IMR-90 (cell line): ENCODE results near the gene LRCOL1. TPM values are rescaled to one million over a fixed set of nuclear protein-coding genes. Genes with fewer than 3 reads are reported as not detected.
A peak's percentile ranks its signal among the peaks of the same experiment; 100 is the strongest.

Experiments
- ATAC-seq: fragments of 200-7000 bp; cut with Tn5 transposase; 2 replicates; pipeline ENCODE4 v1.9.1; 2020; ENCODE audit warnings: low read depth, mild to moderate bottlenecking, moderate library complexity
- BruUV-seq: library from RNA; stranded (reverse); fragments of 400-500 nt; replicated peaks from 2 replicates; lab custom pipeline; 2021; lab: Mats Ljungman, UMichigan
- CTCF ChIA-PET: fragments of 300-600 bp; formaldehyde crosslinking; extraction: SDS; loops from one replicate; lab custom pipeline; 2021; ENCODE audit warnings: antibody characterized with exemption; lab: Yijun Ruan, JAX
- POLR2A ChIA-PET: fragments of 300-600 bp; sonication (Branson Sonifier 250); formaldehyde crosslinking; loops from one replicate; lab custom pipeline; 2022; ENCODE audit warnings: antibody characterized with exemption; ENCODE audit not compliant: unreplicated experiment; lab: Charles Lee
- DNase-seq: peaks from one replicate; pipeline ENCODE4 v3.0.0; 2013
- H2AFZ ChIP-seq: replicated peaks from 2 replicates; pipeline ENCODE3; 2013; ENCODE audit warnings: low read length, mild to moderate bottlenecking; ENCODE audit not compliant: poor library complexity
- H2AK5ac ChIP-seq: 2 replicates; pipeline ENCODE4 v1.6.1; 2013; ENCODE audit warnings: low read depth, low read length, inconsistent platforms
- H2AK9ac ChIP-seq: replicated peaks from 2 replicates; pipeline ENCODE3; 2013; ENCODE audit warnings: mild to moderate bottlenecking, low read depth, low read length, moderate library complexity; ENCODE audit not compliant: poor library complexity
- H2BK120ac ChIP-seq: 2 replicates; pipeline ENCODE4 v1.6.1; 2013; ENCODE audit warnings: low read depth, low read length, inconsistent platforms
- H2BK15ac ChIP-seq: 3 replicates; pipeline ENCODE4 v1.6.1; 2013; ENCODE audit warnings: low read depth, low read length, inconsistent platforms
- H2BK20ac ChIP-seq: 2 replicates; pipeline ENCODE4 v1.6.1; 2013; ENCODE audit warnings: low read depth, mild to moderate bottlenecking, inconsistent platforms, low read length, moderate library complexity
- H2BK5ac ChIP-seq: 2 replicates; pipeline ENCODE4 v1.6.1; 2013; ENCODE audit warnings: mild to moderate bottlenecking, low read depth, low read length, inconsistent platforms; ENCODE audit not compliant: poor library complexity, severe bottlenecking
- H3K14ac ChIP-seq: replicated peaks from 2 replicates; pipeline ENCODE4 v1.6.1; 2013; ENCODE audit warnings: low read depth, low read length, inconsistent platforms
- H3K18ac ChIP-seq: 2 replicates; pipeline ENCODE4 v1.6.1; 2013; ENCODE audit warnings: low read depth, low read length, control low read depth
- H3K23ac ChIP-seq: 2 replicates; pipeline ENCODE4 v1.6.1; 2013; ENCODE audit warnings: low read depth, low read length, inconsistent platforms
- H3K27ac ChIP-seq: 2 replicates; pipeline ENCODE4 v1.5.1; 2013; ENCODE audit warnings: mild to moderate bottlenecking, control low read depth, low read length; ENCODE audit not compliant: insufficient read depth
- H3K27me3 ChIP-seq: 2 replicates; pipeline ENCODE4 v1.6.1; 2013; ENCODE audit warnings: low read length; ENCODE audit not compliant: control insufficient read depth, insufficient read depth
- H3K36me3 ChIP-seq: 2 replicates; pipeline ENCODE4 v1.6.1; 2013; ENCODE audit warnings: low read length, mixed read lengths; ENCODE audit not compliant: control insufficient read depth, insufficient read depth
- H3K4ac ChIP-seq: 2 replicates; pipeline ENCODE4 v1.6.1; 2013; ENCODE audit warnings: low read depth, low read length, inconsistent platforms
- H3K4me1 ChIP-seq: 2 replicates; pipeline ENCODE4 v1.6.1; 2013; ENCODE audit warnings: low read length, mixed read lengths; ENCODE audit not compliant: control insufficient read depth, insufficient read depth
- H3K4me2 ChIP-seq: 2 replicates; pipeline ENCODE4 v1.6.1; 2013; ENCODE audit warnings: low read depth, mild to moderate bottlenecking, control low read depth, low read length, moderate library complexity
- H3K4me3 ChIP-seq: 2 replicates; pipeline ENCODE4 v1.5.1; 2013; ENCODE audit warnings: low read depth, mild to moderate bottlenecking, control low read depth, low read length, moderate library complexity; ENCODE audit not compliant: insufficient read depth
- H3K56ac ChIP-seq: 2 replicates; pipeline ENCODE4 v1.6.1; 2013; ENCODE audit warnings: low read length, inconsistent platforms; ENCODE audit not compliant: insufficient read depth; ENCODE audit errors: extremely low read depth
- H3K79me1 ChIP-seq, 2 experiments: 2 replicates each; pipeline ENCODE4 v1.6.1; 2013; ENCODE audit warnings: low read length in 2 of 2, inconsistent platforms in 1 of 2, low read depth in 1 of 2
- H3K9ac ChIP-seq: 2 replicates; pipeline ENCODE4 v1.6.1; 2013; ENCODE audit warnings: low read depth, low read length, control low read depth
- H3K9me1 ChIP-seq: 2 replicates; pipeline ENCODE4 v1.6.1; 2013; ENCODE audit warnings: low read length, inconsistent platforms; ENCODE audit not compliant: insufficient read depth
- H3K9me3 ChIP-seq: 2 replicates; pipeline ENCODE4 v1.6.1; 2013; ENCODE audit warnings: low read length; ENCODE audit not compliant: control insufficient read depth, insufficient read depth
- H4K20me1 ChIP-seq: 2 replicates; pipeline ENCODE4 v1.6.1; 2013; ENCODE audit warnings: low read length, inconsistent platforms; ENCODE audit not compliant: insufficient read depth
- H4K5ac ChIP-seq: 2 replicates; pipeline ENCODE4 v1.6.1; 2013; ENCODE audit warnings: mild to moderate bottlenecking, low read depth, low read length, control low read depth
- H4K8ac ChIP-seq, 2 experiments: 2 replicates each; pipeline ENCODE4 v1.6.1; 2013; ENCODE audit warnings: low read depth in 2 of 2, low read length in 2 of 2, control low read depth in 1 of 2, inconsistent platforms in 1 of 2
- H4K91ac ChIP-seq: 2 replicates; pipeline ENCODE4 v1.6.1; 2013; ENCODE audit warnings: low read depth, low read length, inconsistent platforms; ENCODE audit not compliant: insufficient read depth
- CTCF ChIP-seq: conservative IDR thresholded peaks from 2 replicates; pipeline ENCODE4 v1.5.1; 2012; ENCODE audit warnings: mild to moderate bottlenecking, low read depth, low read length, improper control_type of control experiment
- MAZ ChIP-seq: IDR thresholded peaks from 2 replicates; pipeline ENCODE4 v1.6.1; 2012; ENCODE audit warnings: low read depth, mild to moderate bottlenecking, low read length, improper control_type of control experiment, moderate library complexity, borderline replicate concordance
- RAD21 ChIP-seq: IDR thresholded peaks from 2 replicates; pipeline ENCODE4 v1.6.1; 2012; ENCODE audit warnings: low read length, improper control_type of control experiment
- SMC3 ChIP-seq: fragments of 150-350 bp; IDR thresholded peaks from 2 replicates; pipeline ENCODE4 v1.6.1; 2016; ENCODE audit warnings: low read depth, mild to moderate bottlenecking, antibody characterized with exemption, low read length, moderate library complexity
- WGBS, 2 experiments: methylation state at CpG; one replicate each; pipeline versions ENCODE4 v1.1.5 to v1.1.7; 2013; ENCODE audit warnings: missing lambda C conversion rate in 2 of 2; ENCODE audit not compliant: insufficient read length in 1 of 2; ENCODE audit errors: extremely low coverage in 2 of 2; 5-methylcytosine and 5-hydroxymethylcytosine counted together
- dilution Hi-C: fragments of 300-500 bp; cut with HindIII; formaldehyde crosslinking; loops from one replicate; pipeline ENCODE4 v1.14.3; 2018; ENCODE audit warnings: low sequenced_read_pairs; ENCODE audit not compliant: unreplicated experiment
- in situ Hi-C: fragments of 300-500 bp; cut with MboI; formaldehyde crosslinking; loops from 3 replicates; pipeline ENCODE4 v1.14.3; 2019; ENCODE audit warnings: low sequenced_read_pairs, inconsistent platforms, mixed read lengths
- intact Hi-C: fragments of 100-400 bp; cut with micrococcal nuclease; formaldehyde crosslinking; loops from 2 replicates; pipeline ENCODE4 v1.10.0; 2022
- polyA plus RNA-seq, 3 experiments: library from polyadenylated mRNA; depleted of rRNA; stranded (reverse); fragments of >200 nt; gene quantifications; 2 replicates each; pipeline ENCODE4 v1.2.3, GENCODE V29; 2012; ENCODE audit warnings: low replicate concordance in 1 of 3
- total RNA-seq: library from RNA; depleted of rRNA; stranded (reverse); fragments of >200 nt; gene quantifications from 2 replicates; pipeline ENCODE4 v1.2.3, GENCODE V29; 2012
- TF ChIP-seq, protein P1 (sequence below): fragments of 150-350 bp; IDR thresholded peaks from 2 replicates; pipeline ENCODE4 v1.6.1; 2016; ENCODE audit warnings: low read depth, mild to moderate bottlenecking, low read length, moderate library complexity, borderline replicate concordance

LRCOL1 gene
- total and polyA plus RNA-seq, 2 of the 4 experiments (the other 2 are of a cell fraction), result 1.0 TPM; not detected in 1

- H2BK15ac ChIP-seq, result no peak overlapping the region
- H2BK120ac ChIP-seq, result no peak overlapping the region
- peak overlapping the region; percentile 30; the same call in 1 of the 2 replicates for H3K9ac ChIP-seq
- H3K23ac ChIP-seq, result no peak overlapping the region
- H3K14ac ChIP-seq, result no peak overlapping the region
- H2BK5ac ChIP-seq, result no peak overlapping the region
- ATAC-seq (peak; percentile 50), DNase-seq (peak; percentile 51)
- TF ChIP-seq, protein P1, sequence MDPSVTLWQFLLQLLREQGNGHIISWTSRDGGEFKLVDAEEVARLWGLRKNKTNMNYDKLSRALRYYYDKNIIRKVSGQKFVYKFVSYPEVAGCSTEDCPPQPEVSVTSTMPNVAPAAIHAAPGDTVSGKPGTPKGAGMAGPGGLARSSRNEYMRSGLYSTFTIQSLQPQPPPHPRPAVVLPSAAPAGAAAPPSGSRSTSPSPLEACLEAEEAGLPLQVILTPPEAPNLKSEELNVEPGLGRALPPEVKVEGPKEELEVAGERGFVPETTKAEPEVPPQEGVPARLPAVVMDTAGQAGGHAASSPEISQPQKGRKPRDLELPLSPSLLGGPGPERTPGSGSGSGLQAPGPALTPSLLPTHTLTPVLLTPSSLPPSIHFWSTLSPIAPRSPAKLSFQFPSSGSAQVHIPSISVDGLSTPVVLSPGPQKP, result no peak
- TF ChIP-seq RAD21 (peak; percentile 52), SMC3 (peak; percentile 49), CTCF (peak; percentile 66), MAZ (peak; percentile 19; the same call in 1 of the 2 replicates)
- H3K9me1 ChIP-seq, result peaks cover 6% of the 10 kb centered on the region
- dilution Hi-C loops (no loop called here), intact Hi-C loops (loop anchor here (1.0 to 5.0 kb wide), 3 partner anchors 51 to 146 kb away; partner anchors contain the start of genes FBRSL1 and LRCOL1), in situ Hi-C loops (no loop called here)
- no peak overlapping the region for H4K91ac ChIP-seq
- BruUV-seq, result no TSS peak
- H3K4me2 ChIP-seq, result peak overlapping the region; percentile 86
- H3K27ac ChIP-seq, result no peak overlapping the region; the same call in 1 of the 2 replicates
- no peak overlapping the region for H4K5ac ChIP-seq
- H3K9me3 ChIP-seq, result no peaks in the 10 kb centered on the region
- no peaks in the 10 kb centered on the region for H3K27me3 ChIP-seq
- no peak overlapping the region for H4K8ac ChIP-seq
- peak overlapping the region; percentile 70 for H2AK9ac ChIP-seq
- H2AFZ ChIP-seq, result peak overlapping the region; percentile 93
- ChIA-PET POLR2A (no interaction called here), CTCF (interaction anchor here (0.7 kb wide), 1 partner anchor 47 kb away, joined by 3 read pairs; no protein-coding TSS in a partner anchor)
- no peak overlapping the region for H2AK5ac ChIP-seq
- peak overlapping the region; percentile 93 for H3K4me3 ChIP-seq
- no peak overlapping the region for H3K18ac ChIP-seq
- no peak overlapping the region for H3K56ac ChIP-seq
- H2BK20ac ChIP-seq, result no peak overlapping the region
- peaks cover 9 to 16% of the 10 kb centered on the region in 2 experiments for H3K79me1 ChIP-seq
- peaks cover 5% of the 10 kb centered on the region; the same call in 1 of the 2 replicates for H3K36me3 ChIP-seq
- no peaks in the 10 kb centered on the region; the same call in 1 of the 2 replicates for H3K4me1 ChIP-seq
- no peak overlapping the region for H3K4ac ChIP-seq
- WGBS, 2 experiments, result 1% methylated on average over 18 of the region's 49 CpGs; no CpG with 5 or more reads in 1 of the 2 experiments
- peaks cover 23% of the 10 kb centered on the region for H4K20me1 ChIP-seq
These were observed 49.6 kb downstream of the LRCOL1 start for GRCh38 chr12:132560614-132561426.
